GM19035 (cell line): Measurements from ENCODE around the gene POLR3B.

Source experiments
- ATAC-seq: cut with Tn5 transposase; IDR thresholded peaks from one replicate; pipeline ENCODE4 v1.9.1; 2021; ENCODE audit not compliant: unreplicated experiment

The POLR3B gene

DNA sequence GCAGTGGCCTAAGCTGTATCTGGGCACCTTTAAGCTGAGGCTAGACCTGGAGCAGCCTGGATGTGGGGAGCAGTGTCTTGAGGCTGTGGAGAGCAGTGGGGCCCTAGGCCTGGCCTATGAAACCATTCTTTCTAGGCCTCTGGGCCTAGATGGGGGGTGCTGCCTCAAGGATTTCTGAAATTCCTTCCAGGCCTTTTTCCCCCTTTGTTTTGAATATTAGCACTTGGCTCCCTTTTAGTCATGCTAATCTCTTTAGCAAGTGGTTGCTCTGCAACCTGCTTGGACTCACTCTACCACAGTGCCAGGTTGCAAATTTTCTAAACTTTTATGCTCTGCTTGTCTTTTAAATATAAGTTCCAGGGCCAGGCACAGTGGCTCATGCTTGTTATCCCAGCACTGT is 183.7 kb downstream of the POLR3B start:
- no peak for ATAC-seq

DNA sequence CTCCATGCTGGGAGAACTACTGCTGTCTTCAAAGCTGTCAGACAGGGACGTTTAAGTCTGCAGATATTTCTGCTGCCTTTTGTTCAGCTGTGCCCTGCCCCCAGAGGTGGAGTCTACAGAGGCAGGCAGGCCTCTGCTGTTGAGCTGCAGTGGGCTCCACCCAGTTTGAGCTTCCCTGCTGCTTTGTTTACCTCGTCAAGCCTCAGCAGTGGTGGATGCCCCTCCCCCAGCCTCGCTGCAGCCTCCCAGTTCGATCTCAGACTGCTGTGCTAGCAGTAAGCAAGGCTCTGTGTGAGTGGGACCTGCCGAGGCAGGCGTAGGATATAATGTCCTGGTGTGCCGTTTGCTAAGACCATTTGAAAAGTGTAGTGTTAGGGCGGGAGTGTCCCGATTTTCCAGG is 193.9 kb downstream of the POLR3B start:
- ATAC-seq = no peak

DNA sequence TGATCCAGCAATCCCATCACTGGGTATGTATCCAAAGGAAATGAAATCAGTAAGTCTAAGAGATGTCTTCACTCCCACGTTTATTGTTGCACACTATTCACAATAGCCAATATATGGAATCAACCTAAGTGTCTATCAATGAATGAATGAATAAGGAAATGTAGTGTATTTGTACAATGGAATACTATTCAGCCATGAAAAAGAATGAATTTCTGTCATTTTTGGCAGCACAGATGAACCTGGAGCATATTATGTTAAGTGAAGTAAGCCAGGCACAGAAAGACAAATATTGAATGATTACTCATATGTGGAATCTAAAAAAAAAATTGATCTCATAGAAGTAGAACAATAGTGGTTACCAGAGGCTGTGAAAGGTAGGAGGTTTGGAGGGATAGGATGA is 194.7 kb downstream of the POLR3B start:
- ATAC-seq = no peak
